Fibroblast of lung (primary cell): ENCODE results near the gene INPP5A. TPM values are rescaled to one million over a fixed set of nuclear protein-coding genes. Genes with fewer than 3 reads are reported as not detected.

Experiments
- DNase-seq, 2 donors: peaks; one replicate each; pipeline versions ENCODE4 v3.0.0 to v3.0.0-alpha.2; 2010; ENCODE audit warnings: low read depth in 2 of 2
- H2AFZ ChIP-seq: 2 replicates; pipeline ENCODE4 v1.5.1; 2012; ENCODE audit warnings: low read length, control low read depth, inconsistent platforms
- H3K27ac ChIP-seq: 2 replicates; pipeline ENCODE4 v1.5.1; 2011; ENCODE audit warnings: low read length, control low read depth; ENCODE audit not compliant: insufficient read depth
- H3K27me3 ChIP-seq: 2 replicates; pipeline ENCODE4 v1.5.1; 2011; ENCODE audit warnings: mild to moderate bottlenecking, low read length; ENCODE audit not compliant: control insufficient read depth, insufficient read depth
- H3K36me3 ChIP-seq: 2 replicates; pipeline ENCODE4 v1.5.1; 2011; ENCODE audit warnings: low read length; ENCODE audit not compliant: control insufficient read depth, insufficient read depth
- H3K4me1 ChIP-seq: 2 replicates; pipeline ENCODE4 v1.5.1; 2011; ENCODE audit warnings: low read length; ENCODE audit not compliant: control insufficient read depth, insufficient read depth; ENCODE audit errors: extremely low read depth
- H3K4me2 ChIP-seq: 2 replicates; pipeline ENCODE4 v1.5.1; 2011; ENCODE audit warnings: low read length, control low read depth; ENCODE audit not compliant: insufficient read depth; ENCODE audit errors: extremely low read depth
- H3K4me3 ChIP-seq, 4 experiments: fragments of 200-600 bp in 1 of 4; sonication (generic) in 1 of 4; replicated peaks in 1 of 4; 2 replicates each; pipeline ENCODE4 v1.5.1; 2011 to 2016; ENCODE audit warnings: low read length in 4 of 4, low read depth in 3 of 4, mild to moderate bottlenecking in 3 of 4, control low read depth in 2 of 4, inconsistent platforms in 1 of 4, mixed read lengths in 1 of 4; ENCODE audit not compliant: insufficient read depth in 1 of 4; ENCODE audit errors: control extremely low read depth in 1 of 4
- H3K79me2 ChIP-seq: 2 replicates; pipeline ENCODE4 v1.5.1; 2012; ENCODE audit warnings: mild to moderate bottlenecking, low read length, inconsistent platforms; ENCODE audit not compliant: control insufficient read depth, insufficient read depth
- H3K9ac ChIP-seq: 2 replicates; pipeline ENCODE4 v1.5.1; 2011; ENCODE audit warnings: mild to moderate bottlenecking, low read length, control low read depth; ENCODE audit not compliant: insufficient read depth
- H3K9me3 ChIP-seq: 2 replicates; pipeline ENCODE4 v1.5.1; 2012; ENCODE audit warnings: low read depth, low read length; ENCODE audit not compliant: control insufficient read depth, insufficient read depth
- H4K20me1 ChIP-seq: 2 replicates; pipeline ENCODE4 v1.5.1; 2011; ENCODE audit warnings: low read length; ENCODE audit not compliant: control insufficient read depth, insufficient read depth; ENCODE audit errors: extremely low read depth
- EZH2 ChIP-seq: IDR thresholded peaks from 2 replicates; pipeline ENCODE4 v1.5.1; 2012; ENCODE audit warnings: low read length, control low read depth, mild to moderate bottlenecking; ENCODE audit errors: missing control alignments
- polyA plus RNA-seq, 2 donors: library from polyadenylated mRNA; depleted of rRNA in 1 of 2; stranded (reverse) in 1 of 2; unstranded in 1 of 2; fragments of >200 nt; gene quantifications; 2 replicates each; pipeline ENCODE4 v1.2.1, GENCODE V29; 2011 to 2012; ENCODE audit warnings: missing spikeins in 1 of 2
- total RNA-seq: library from RNA; depleted of rRNA; stranded (reverse); fragments of >200 nt; gene quantifications from 2 replicates; pipeline ENCODE4 v1.2.1, GENCODE V29; 2014
- TF ChIP-seq, protein P1 (sequence below), 2 donors: IDR thresholded peaks in 1 of 2; conservative IDR thresholded peaks in 1 of 2; 1 replicate in 1 of 2; 2 replicates in 1 of 2; pipeline ENCODE4 v1.5.1; 2011 to 2012; ENCODE audit warnings: low read length in 2 of 2, control low read depth in 1 of 2, inconsistent platforms in 1 of 2, low read depth in 1 of 2, mild to moderate bottlenecking in 1 of 2

INPP5A gene
- total and polyA plus RNA-seq, 2 donors (not counting 1 experiment from before 2014, with no cell fraction given) = 24.6 to 39.9 TPM

DNA sequence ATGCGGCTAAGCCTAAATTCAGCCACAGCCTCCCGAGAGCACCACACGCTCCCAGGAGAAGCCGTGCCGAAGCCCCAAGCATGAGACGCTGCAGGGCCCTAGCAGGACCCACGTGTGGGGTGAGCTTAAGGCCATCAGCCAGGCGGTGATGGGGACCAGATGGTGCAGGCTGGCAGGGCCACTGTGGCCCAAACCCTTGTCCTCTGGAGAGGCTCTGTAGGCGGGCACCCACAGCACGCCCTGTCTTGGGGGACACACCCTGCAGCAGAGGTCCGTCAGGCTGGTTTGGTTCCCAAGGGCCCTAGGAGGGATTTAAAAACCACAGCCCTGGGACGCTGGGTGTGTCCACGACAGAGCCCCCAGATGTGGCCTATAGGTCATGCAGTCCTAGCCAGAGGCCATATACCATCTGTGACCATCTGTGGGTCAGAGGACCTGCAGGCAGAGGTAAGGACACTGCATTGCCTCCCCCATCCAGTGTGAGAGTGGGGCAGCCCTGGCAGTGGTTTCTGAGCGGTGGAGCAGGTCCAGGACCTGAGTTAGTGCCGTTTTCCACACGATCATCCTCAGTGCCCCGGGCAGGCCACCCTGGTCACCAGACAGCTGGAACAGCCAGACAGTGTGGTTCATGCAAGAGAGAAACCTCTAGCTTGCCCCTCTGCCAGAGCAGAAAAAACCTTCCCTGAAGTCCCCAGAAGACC is 39.6 kb upstream of the INPP5A start:
- Histone ChIP-seq H3K4me3 (no peak overlapping the region), H3K36me3 (no peaks in the 10 kb centered on the region), H3K27me3 (peaks cover 30% of the 10 kb centered on the region), H2AFZ (no peak overlapping the region), H3K27ac (no peak overlapping the region), H4K20me1 (no peaks in the 10 kb centered on the region), H3K9me3 (no peaks in the 10 kb centered on the region), H3K79me2 (no peaks in the 10 kb centered on the region), H3K4me2 (no peak overlapping the region), H3K4me1 (no peaks in the 10 kb centered on the region), H3K9ac (no peak overlapping the region)
- TF ChIP-seq EZH2 = no peak
- TF ChIP-seq, protein P1, sequence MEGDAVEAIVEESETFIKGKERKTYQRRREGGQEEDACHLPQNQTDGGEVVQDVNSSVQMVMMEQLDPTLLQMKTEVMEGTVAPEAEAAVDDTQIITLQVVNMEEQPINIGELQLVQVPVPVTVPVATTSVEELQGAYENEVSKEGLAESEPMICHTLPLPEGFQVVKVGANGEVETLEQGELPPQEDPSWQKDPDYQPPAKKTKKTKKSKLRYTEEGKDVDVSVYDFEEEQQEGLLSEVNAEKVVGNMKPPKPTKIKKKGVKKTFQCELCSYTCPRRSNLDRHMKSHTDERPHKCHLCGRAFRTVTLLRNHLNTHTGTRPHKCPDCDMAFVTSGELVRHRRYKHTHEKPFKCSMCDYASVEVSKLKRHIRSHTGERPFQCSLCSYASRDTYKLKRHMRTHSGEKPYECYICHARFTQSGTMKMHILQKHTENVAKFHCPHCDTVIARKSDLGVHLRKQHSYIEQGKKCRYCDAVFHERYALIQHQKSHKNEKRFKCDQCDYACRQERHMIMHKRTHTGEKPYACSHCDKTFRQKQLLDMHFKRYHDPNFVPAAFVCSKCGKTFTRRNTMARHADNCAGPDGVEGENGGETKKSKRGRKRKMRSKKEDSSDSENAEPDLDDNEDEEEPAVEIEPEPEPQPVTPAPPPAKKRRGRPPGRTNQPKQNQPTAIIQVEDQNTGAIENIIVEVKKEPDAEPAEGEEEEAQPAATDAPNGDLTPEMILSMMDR (conservative IDR thresholded peaks at IDR 0.05 in 1 of 2, IDR thresholded peaks at IDR 0.05 in 1 of 2; ENCODE audit: low read depth in 1 of 2, low read length in 2 of 2) = no peak
- no peak for DNase-seq

DNA sequence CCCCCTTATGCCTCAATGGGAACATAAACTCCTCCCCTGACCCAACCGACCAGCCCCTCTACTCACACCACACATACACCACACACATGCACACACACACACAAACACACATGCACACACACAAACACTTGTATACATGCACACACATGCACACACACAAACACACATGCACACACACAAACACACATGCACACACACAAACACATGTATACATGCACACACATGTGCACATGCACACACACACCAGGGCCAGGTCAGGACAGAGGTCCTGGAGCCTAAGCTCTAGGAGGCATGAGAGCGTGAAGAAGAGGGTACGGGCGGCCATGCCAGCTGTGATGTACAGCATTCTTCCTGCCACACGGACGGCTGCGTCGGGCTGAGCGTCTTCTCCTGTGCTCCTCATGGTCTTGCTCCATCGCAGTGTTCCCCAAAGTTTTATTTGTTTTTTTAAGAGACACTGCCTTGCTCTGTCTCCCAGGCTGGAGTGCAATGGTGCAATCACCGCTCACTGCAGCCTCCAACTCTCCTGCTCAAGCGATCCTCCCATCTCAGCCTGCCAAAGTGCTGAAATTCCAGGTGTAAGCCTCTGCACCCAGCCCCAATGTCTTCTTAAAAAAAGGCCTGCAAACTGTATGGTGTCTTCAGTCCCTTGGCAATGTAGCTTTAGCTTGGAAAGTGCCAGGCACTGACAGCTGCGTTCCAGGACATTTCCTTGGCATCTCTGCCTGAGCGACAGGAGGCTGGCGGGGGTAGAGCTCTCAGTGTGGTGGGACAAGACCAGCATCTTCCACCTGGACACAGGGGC is 38.8 kb upstream of the INPP5A start:
- no peak for DNase-seq
- Histone ChIP-seq H3K27me3 (peaks cover 29% of the 10 kb centered on the region), H3K9ac (no peak overlapping the region), H2AFZ (no peak overlapping the region), H4K20me1 (no peaks in the 10 kb centered on the region), H3K27ac (no peak overlapping the region), H3K4me3 (no peak overlapping the region), H3K4me2 (no peak overlapping the region), H3K9me3 (no peaks in the 10 kb centered on the region), H3K79me2 (no peaks in the 10 kb centered on the region), H3K36me3 (no peaks in the 10 kb centered on the region), H3K4me1 (no peaks in the 10 kb centered on the region)
- TF ChIP-seq, protein P1 (conservative IDR thresholded peaks at IDR 0.05 in 1 of 2, IDR thresholded peaks at IDR 0.05 in 1 of 2; ENCODE audit: low read depth in 1 of 2, low read length in 2 of 2) = no peak
- no peak for TF ChIP-seq EZH2

DNA sequence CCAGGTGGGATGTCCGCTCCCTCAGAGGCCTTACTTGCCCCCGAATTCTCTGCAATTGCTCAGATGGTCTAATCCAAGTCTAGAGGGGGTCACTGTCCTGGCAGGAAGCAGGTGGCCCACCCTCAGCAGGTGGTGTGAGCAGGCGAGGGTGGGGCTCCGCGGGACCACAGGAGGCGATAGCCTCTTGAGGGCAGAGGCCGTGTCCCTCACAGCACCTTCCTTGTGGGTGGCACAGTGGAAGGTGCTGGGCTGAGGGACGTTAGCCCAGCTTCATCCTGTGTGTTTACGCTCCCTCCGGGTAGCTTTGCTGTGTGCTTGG is 38.3 kb upstream of the INPP5A start:
- H3K4me1 ChIP-seq = no peaks in the 10 kb centered on the region
- no peak for DNase-seq
- TF ChIP-seq, protein P1 (conservative IDR thresholded peaks at IDR 0.05 in 1 of 2, IDR thresholded peaks at IDR 0.05 in 1 of 2; ENCODE audit: low read depth in 1 of 2, low read length in 2 of 2) = no peak
- no peak for TF ChIP-seq EZH2
- no peak overlapping the region for H3K9ac ChIP-seq
- no peak overlapping the region for H2AFZ ChIP-seq
- no peaks in the 10 kb centered on the region for H4K20me1 ChIP-seq
- no peaks in the 10 kb centered on the region for H3K79me2 ChIP-seq
- H3K4me2 ChIP-seq = no peak overlapping the region
- no peak overlapping the region for H3K4me3 ChIP-seq
- peaks cover 26% of the 10 kb centered on the region for H3K27me3 ChIP-seq
- no peak overlapping the region for H3K27ac ChIP-seq
- no peaks in the 10 kb centered on the region for H3K36me3 ChIP-seq
- no peaks in the 10 kb centered on the region for H3K9me3 ChIP-seq
